Kidney epithelial cell (primary cell): ENCODE measurements around the gene DRC3. TPM values are rescaled to one million over a fixed set of nuclear protein-coding genes. Genes with fewer than 3 reads are reported as not detected.

Experiments
- DNase-seq: peaks from one replicate; pipeline ENCODE4 v3.0.0-alpha.2; 2010; ENCODE audit warnings: low read depth
- H3K27me3 ChIP-seq: 2 replicates; pipeline ENCODE4 v1.6.0; 2011; ENCODE audit warnings: low read length; ENCODE audit not compliant: control insufficient read depth, insufficient read depth
- H3K36me3 ChIP-seq: 2 replicates; pipeline ENCODE4 v1.5.1; 2011; ENCODE audit warnings: low read length; ENCODE audit not compliant: control insufficient read depth, insufficient read depth
- H3K4me3 ChIP-seq: 2 replicates; pipeline ENCODE4 v1.5.1; 2011; ENCODE audit warnings: low read depth, mild to moderate bottlenecking, control low read depth, low read length
- CTCF ChIP-seq: IDR thresholded peaks from 2 replicates; pipeline ENCODE4 v1.5.1; 2011; ENCODE audit warnings: mild to moderate bottlenecking, moderate library complexity, low read length, control low read depth, inconsistent platforms; ENCODE audit not compliant: insufficient read depth, poor library complexity, severe bottlenecking
- total RNA-seq: library from RNA; depleted of rRNA; stranded (reverse); fragments of >200 nt; gene quantifications from 2 replicates; pipeline ENCODE4 v1.2.3, GENCODE V29; 2015

Gene DRC3
- total RNA-seq, 1 donor from 2014 or later, result 3.9 TPM

- Histone ChIP-seq H3K36me3 (no peaks in the 10 kb centered on the region), H3K27me3 (no peaks in the 10 kb centered on the region), H3K4me3 (no peak overlapping the region)
- no peak for TF ChIP-seq CTCF
- DNase-seq, result no peak
Observed at GRCh38 chr17:18031955-18032354, 59.3 kb downstream of the DRC3 start.

GRCh38 chr17:18033442-18034099, 60.9 kb downstream of the DRC3 start:
- H3K27me3 ChIP-seq, result no peaks in the 10 kb centered on the region
- peak; percentile 56 for TF ChIP-seq CTCF
- peak; percentile 65 for DNase-seq
- H3K4me3 ChIP-seq, result no peak overlapping the region
- H3K36me3 ChIP-seq, result no peaks in the 10 kb centered on the region

GRCh38 chr17:18035704-18036103, 63.0 kb downstream of the DRC3 start:
- DNase-seq, result no peak
- Histone ChIP-seq H3K4me3 (no peak overlapping the region), H3K36me3 (no peaks in the 10 kb centered on the region), H3K27me3 (no peaks in the 10 kb centered on the region)
- no peak for TF ChIP-seq CTCF

GRCh38 chr17:18037486-18037885, 64.8 kb downstream of the DRC3 start:
- H3K27me3 ChIP-seq, result no peaks in the 10 kb centered on the region
- H3K4me3 ChIP-seq, result no peak overlapping the region
- DNase-seq, result no peak
- no peak for TF ChIP-seq CTCF
- H3K36me3 ChIP-seq, result no peaks in the 10 kb centered on the region

- Histone ChIP-seq H3K4me3 (peak overlapping the region; percentile 98), H3K27me3 (no peaks in the 10 kb centered on the region), H3K36me3 (no peaks in the 10 kb centered on the region)
- TF ChIP-seq CTCF, result no peak
- no peak for DNase-seq
Observed at GRCh38 chr17:18038149-18038850, 65.6 kb downstream of the DRC3 start.
